ENCODE data around the gene IFNK.
A peak's percentile ranks its signal among the peaks of the same experiment; 100 is the strongest.

Gene IFNK

DNA sequence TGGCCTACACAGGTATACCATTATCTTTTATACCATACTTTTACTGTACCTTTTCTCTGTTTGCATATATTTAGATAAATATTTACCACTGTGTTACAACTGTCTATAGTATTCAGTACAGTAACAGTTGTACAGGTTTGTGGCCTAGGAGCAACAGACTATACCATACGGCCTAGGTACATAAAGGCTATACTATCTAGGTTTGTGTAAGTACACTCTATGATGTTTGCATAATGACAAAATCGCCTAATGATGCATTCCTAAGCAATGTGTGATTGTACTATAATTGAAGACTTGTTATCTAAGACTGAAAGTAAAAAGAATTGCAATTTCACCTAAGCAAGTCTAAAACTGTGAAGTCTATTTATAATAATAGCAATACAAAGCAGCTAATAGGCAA, 45.3 kb downstream of the IFNK start:
- no peak overlapping the region for H3K27ac ChIP-seq (ENCODE audit: low read depth, low read length)
- no peaks in the 10 kb centered on the region for H3K9me3 ChIP-seq (ENCODE audit: control insufficient read depth, insufficient read depth, low read length)
- H4K20me1 ChIP-seq (ENCODE audit: control insufficient read depth, insufficient read depth, low read depth, low read length), result no peaks in the 10 kb centered on the region
- no peaks in the 10 kb centered on the region for H3K27me3 ChIP-seq (ENCODE audit: control insufficient read depth, low read length)
- no peak overlapping the region for H3K4me2 ChIP-seq (ENCODE audit: low read length)
- H3F3A ChIP-seq (ENCODE audit: control insufficient read depth, insufficient read depth), result peaks cover 10% of the 10 kb centered on the region; the same call in 1 of the 2 replicates
- peaks cover 27% of the 10 kb centered on the region for H3K36me3 ChIP-seq (ENCODE audit: control insufficient read depth, low read length)
- H3K9me2 ChIP-seq (replicated peaks; ENCODE audit: control insufficient read depth, low read length), result no peaks in the 10 kb centered on the region
- peaks cover 44% of the 10 kb centered on the region for H3K4me1 ChIP-seq (ENCODE audit: control insufficient read depth, low read length)
- H3K4me3 ChIP-seq (ENCODE audit: low read length), result no peak overlapping the region
- no peak for TF ChIP-seq EZH2phosphoT487 (IDR thresholded peaks at IDR 0.05; ENCODE audit: borderline replicate concordance, low read length)
- TF ChIP-seq CTCF (IDR thresholded peaks at IDR 0.05; ENCODE audit: low read depth, low read length, poor library complexity, severe bottlenecking), result no peak
- H3K79me2 ChIP-seq (ENCODE audit: control insufficient read depth, low read length), result peaks cover 70% of the 10 kb centered on the region

DNA sequence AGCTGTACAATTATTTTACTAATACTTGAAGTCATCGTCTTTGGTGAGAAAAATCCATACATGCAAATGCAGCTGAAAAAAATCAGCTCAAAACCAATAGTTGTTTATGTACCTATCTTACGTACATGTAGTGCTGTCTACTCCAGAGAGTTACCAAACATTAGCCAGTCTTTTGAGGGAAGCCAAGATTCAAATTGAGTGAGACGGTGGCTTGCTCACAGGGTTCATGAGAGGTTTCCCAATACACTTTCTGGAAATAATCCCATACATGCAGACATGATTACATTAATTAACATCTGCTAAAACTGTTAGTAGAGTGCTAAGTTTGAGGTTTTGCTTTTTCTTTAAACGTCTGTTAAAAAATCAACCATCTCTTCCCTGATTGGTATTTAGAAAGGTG, 46.9 kb downstream of the IFNK start:
- no peaks in the 10 kb centered on the region for H3K9me3 ChIP-seq (ENCODE audit: control insufficient read depth, insufficient read depth, low read length)
- H3K4me3 ChIP-seq (ENCODE audit: low read length), result no peak overlapping the region
- H3K9me2 ChIP-seq (replicated peaks; ENCODE audit: control insufficient read depth, low read length), result no peaks in the 10 kb centered on the region
- no peaks in the 10 kb centered on the region for H3K27me3 ChIP-seq (ENCODE audit: control insufficient read depth, low read length)
- no peaks in the 10 kb centered on the region for H4K20me1 ChIP-seq (ENCODE audit: control insufficient read depth, insufficient read depth, low read depth, low read length)
- peaks cover 33% of the 10 kb centered on the region for H3K4me1 ChIP-seq (ENCODE audit: control insufficient read depth, low read length)
- no peak overlapping the region for H3K4me2 ChIP-seq (ENCODE audit: low read length)
- peaks cover 66% of the 10 kb centered on the region for H3K79me2 ChIP-seq (ENCODE audit: control insufficient read depth, low read length)
- no peak overlapping the region for H3K27ac ChIP-seq (ENCODE audit: low read depth, low read length)
- TF ChIP-seq CTCF (IDR thresholded peaks at IDR 0.05; ENCODE audit: low read depth, low read length, poor library complexity, severe bottlenecking) (no peak), EZH2phosphoT487 (IDR thresholded peaks at IDR 0.05; ENCODE audit: borderline replicate concordance, low read length) (no peak)
- peaks cover 19% of the 10 kb centered on the region for H3K36me3 ChIP-seq (ENCODE audit: control insufficient read depth, low read length)
- no peaks in the 10 kb centered on the region for H3F3A ChIP-seq (ENCODE audit: control insufficient read depth, insufficient read depth)

DNA sequence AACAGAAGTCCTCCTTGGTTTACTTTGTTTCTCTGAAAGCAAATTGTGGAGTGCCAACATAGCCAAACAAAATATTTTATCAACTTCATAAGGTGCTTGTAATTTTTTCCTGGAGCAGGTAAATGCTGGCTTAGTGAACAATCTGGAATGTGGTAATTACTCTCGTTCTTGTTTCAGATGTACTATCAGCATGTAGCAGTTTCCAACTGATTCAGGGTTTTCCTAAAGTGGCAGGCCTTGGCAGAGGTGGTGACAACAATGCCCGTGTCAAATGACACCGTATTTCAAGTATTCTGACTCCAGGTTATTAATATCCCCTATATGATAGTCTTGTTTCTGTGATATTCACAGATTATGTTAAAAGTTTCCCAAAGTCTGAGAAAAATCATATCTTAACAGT, 48.0 kb downstream of the IFNK start:
- TF ChIP-seq EZH2phosphoT487 (IDR thresholded peaks at IDR 0.05; ENCODE audit: borderline replicate concordance, low read length) (no peak), CTCF (IDR thresholded peaks at IDR 0.05; ENCODE audit: low read depth, low read length, poor library complexity, severe bottlenecking) (no peak)
- Histone ChIP-seq H3F3A (ENCODE audit: control insufficient read depth, insufficient read depth) (no peaks in the 10 kb centered on the region), H4K20me1 (ENCODE audit: control insufficient read depth, insufficient read depth, low read depth, low read length) (no peaks in the 10 kb centered on the region), H3K4me1 (ENCODE audit: control insufficient read depth, low read length) (peaks cover 24% of the 10 kb centered on the region), H3K27ac (ENCODE audit: low read depth, low read length) (no peak overlapping the region), H3K9me3 (ENCODE audit: control insufficient read depth, insufficient read depth, low read length) (no peaks in the 10 kb centered on the region), H3K27me3 (ENCODE audit: control insufficient read depth, low read length) (no peaks in the 10 kb centered on the region), H3K9me2 (replicated peaks; ENCODE audit: control insufficient read depth, low read length) (no peaks in the 10 kb centered on the region), H3K36me3 (ENCODE audit: control insufficient read depth, low read length) (peaks cover 10% of the 10 kb centered on the region), H3K79me2 (ENCODE audit: control insufficient read depth, low read length) (peaks cover 58% of the 10 kb centered on the region), H3K4me2 (ENCODE audit: low read length) (peak overlapping the region; percentile 84), H3K4me3 (ENCODE audit: low read length) (peak overlapping the region; percentile 81)

Data from DOHH2 (cell line).